ENCODE measurements around the gene ITK.

DNA sequence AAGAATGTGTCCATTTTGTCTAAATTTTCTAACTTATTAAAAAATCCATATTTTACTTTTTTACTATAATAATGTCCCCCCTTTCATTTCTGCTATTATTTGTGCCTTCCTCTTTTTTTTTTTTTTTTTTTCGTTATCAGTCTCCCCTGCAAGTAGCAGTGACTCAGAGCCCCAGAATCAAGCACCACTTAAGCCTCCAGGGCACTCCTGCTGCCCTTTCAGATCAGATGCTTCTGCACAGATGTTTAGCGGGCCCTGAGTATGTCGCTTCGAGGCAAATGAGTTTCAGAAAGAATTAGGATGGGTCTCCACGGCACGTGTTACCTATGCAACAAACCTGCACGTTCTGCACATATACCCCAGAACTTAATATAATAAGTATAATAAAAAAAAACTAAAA is 49.7 kb upstream of the ITK start:
- TF ChIP-seq, protein P1, sequence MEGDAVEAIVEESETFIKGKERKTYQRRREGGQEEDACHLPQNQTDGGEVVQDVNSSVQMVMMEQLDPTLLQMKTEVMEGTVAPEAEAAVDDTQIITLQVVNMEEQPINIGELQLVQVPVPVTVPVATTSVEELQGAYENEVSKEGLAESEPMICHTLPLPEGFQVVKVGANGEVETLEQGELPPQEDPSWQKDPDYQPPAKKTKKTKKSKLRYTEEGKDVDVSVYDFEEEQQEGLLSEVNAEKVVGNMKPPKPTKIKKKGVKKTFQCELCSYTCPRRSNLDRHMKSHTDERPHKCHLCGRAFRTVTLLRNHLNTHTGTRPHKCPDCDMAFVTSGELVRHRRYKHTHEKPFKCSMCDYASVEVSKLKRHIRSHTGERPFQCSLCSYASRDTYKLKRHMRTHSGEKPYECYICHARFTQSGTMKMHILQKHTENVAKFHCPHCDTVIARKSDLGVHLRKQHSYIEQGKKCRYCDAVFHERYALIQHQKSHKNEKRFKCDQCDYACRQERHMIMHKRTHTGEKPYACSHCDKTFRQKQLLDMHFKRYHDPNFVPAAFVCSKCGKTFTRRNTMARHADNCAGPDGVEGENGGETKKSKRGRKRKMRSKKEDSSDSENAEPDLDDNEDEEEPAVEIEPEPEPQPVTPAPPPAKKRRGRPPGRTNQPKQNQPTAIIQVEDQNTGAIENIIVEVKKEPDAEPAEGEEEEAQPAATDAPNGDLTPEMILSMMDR (IDR thresholded peaks at IDR 0.05), result no peak
- no peak for TF ChIP-seq POLR2A (IDR thresholded peaks at IDR 0.05)
